ENCODE measurements around the gene TLCD1.
A peak's percentile ranks its signal among the peaks of the same experiment; 100 is the strongest.

TLCD1 gene

GRCh38 chr17:28712705-28713415, 13.2 kb downstream of the TLCD1 start:
- DNase-seq (ENCODE audit: low read depth in 2 of 2) = no peak

- peak; percentile 58 to 66 for DNase-seq (ENCODE audit: low read depth in 2 of 2)
These were observed 13.9 kb downstream of the TLCD1 start for GRCh38 chr17:28712032-28712704.

- no peak for DNase-seq (ENCODE audit: low read depth in 2 of 2)
These were observed 14.4 kb downstream of the TLCD1 start, which contains the start of gene PROCA1 for GRCh38 chr17:28711723-28712031. PROCA1 (minus strand) TSS chr17:28711888; CDS start chr17:28711660, 228 bp downstream.

GRCh38 chr17:28710861-28711722, 14.9 kb downstream of the TLCD1 start:
- DNase-seq (ENCODE audit: low read depth in 2 of 2) = peak; percentile 88

GRCh38 chr17:28707339-28707720, 18.7 kb downstream of the TLCD1 start:
- no peak for DNase-seq (ENCODE audit: low read depth in 2 of 2)

- DNase-seq (ENCODE audit: low read depth in 2 of 2) = no peak
These were observed 19.3 kb downstream of the TLCD1 start for GRCh38 chr17:28706471-28707338.

GRCh38 chr17:28705728-28706334, 20.2 kb downstream of the TLCD1 start:
- DNase-seq (ENCODE audit: low read depth in 2 of 2) = no peak

GRCh38 chr17:28705074-28705659, 20.9 kb downstream of the TLCD1 start:
- DNase-seq (ENCODE audit: low read depth in 2 of 2) = no peak

GRCh38 chr17:28704219-28704858, 21.7 kb downstream of the TLCD1 start:
- DNase-seq (ENCODE audit: low read depth in 2 of 2) = no peak

- DNase-seq (ENCODE audit: low read depth in 2 of 2) = no peak
These were observed 22.3 kb downstream of the TLCD1 start for GRCh38 chr17:28703552-28704218.

- DNase-seq (ENCODE audit: low read depth in 2 of 2) = no peak
These were observed 23.3 kb downstream of the TLCD1 start for GRCh38 chr17:28702752-28703150.

GRCh38 chr17:28702026-28702751, 23.8 kb downstream of the TLCD1 start:
- no peak for DNase-seq (ENCODE audit: low read depth in 2 of 2)

- no peak for DNase-seq (ENCODE audit: low read depth in 2 of 2)
These were observed 25.1 kb downstream of the TLCD1 start for GRCh38 chr17:28700830-28701492.

- no peak for DNase-seq (ENCODE audit: low read depth in 2 of 2)
These were observed 25.8 kb downstream of the TLCD1 start for GRCh38 chr17:28700278-28700677.

GRCh38 chr17:28698253-28698941, 27.6 kb downstream of the TLCD1 start:
- DNase-seq (ENCODE audit: low read depth in 2 of 2) = no peak

- DNase-seq (ENCODE audit: low read depth in 2 of 2) = no peak
These were observed 32.2 kb downstream of the TLCD1 start for GRCh38 chr17:28693869-28694268.

GRCh38 chr17:28689011-28689410, 37.0 kb downstream of the TLCD1 start:
- no peak for DNase-seq (ENCODE audit: low read depth in 2 of 2)

GRCh38 chr17:28688481-28688880, 37.6 kb downstream of the TLCD1 start:
- DNase-seq (ENCODE audit: low read depth in 2 of 2) = no peak
